SU-DHL-6 (cell line): Measurements from ENCODE around the gene TMED1.

Experiments used
- H2AFZ ChIP-seq: fragments of 200-600 bp; sonication (generic); 2 replicates; pipeline ENCODE4 v1.6.1; 2014; ENCODE audit warnings: low read depth, mild to moderate bottlenecking, moderate library complexity, mixed read lengths, antibody characterized with exemption, low read length; ENCODE audit not compliant: severe bottlenecking
- H3F3A ChIP-seq: fragments of 200-600 bp; shearing (Covaris generic); 2 replicates; pipeline ENCODE4 v1.6.0; 2016; ENCODE audit warnings: antibody characterized with exemption, mild to moderate bottlenecking; ENCODE audit not compliant: insufficient read depth
- H3K27ac ChIP-seq: fragments of 200-600 bp; sonication (generic); 2 replicates; pipeline ENCODE4 v1.5.1; 2016; ENCODE audit warnings: low read depth, mild to moderate bottlenecking, low read length, moderate library complexity, mixed read lengths
- H3K27me3 ChIP-seq: fragments of 200-600 bp; sonication (generic), shearing (Covaris generic); 2 replicates; pipeline ENCODE4 v1.6.0; 2014; ENCODE audit warnings: mild to moderate bottlenecking, low read length
- H3K36me3 ChIP-seq: fragments of 200-600 bp; sonication (generic); 2 replicates; pipeline ENCODE4 v1.6.1; 2014; ENCODE audit warnings: mild to moderate bottlenecking, low read length, mixed read lengths
- H3K4me2 ChIP-seq: fragments of 300-600, 200-600 bp; shearing (Covaris generic), sonication (generic); 2 replicates; pipeline ENCODE4 v1.6.0; 2014; ENCODE audit warnings: low read length, low read depth, mild to moderate bottlenecking; ENCODE audit not compliant: poor library complexity, severe bottlenecking
- H3K4me3 ChIP-seq: fragments of 200-600 bp; sonication (generic); 2 replicates; pipeline ENCODE4 v1.5.1; 2014; ENCODE audit warnings: antibody characterized with exemption, low read length, mild to moderate bottlenecking, mixed read lengths; ENCODE audit not compliant: insufficient read depth, poor library complexity, severe bottlenecking
- H3K79me2 ChIP-seq: fragments of 200-600 bp; sonication (generic); 2 replicates; pipeline ENCODE4 v1.6.1; 2014; ENCODE audit warnings: mild to moderate bottlenecking, low read length, moderate library complexity; ENCODE audit not compliant: insufficient read depth
- H3K9ac ChIP-seq: fragments of 200-600 bp; sonication (generic); 2 replicates; pipeline ENCODE4 v1.7.0; 2014; ENCODE audit warnings: mild to moderate bottlenecking, low read length
- H3K9me2 ChIP-seq: fragments of 200-600 bp; sonication (generic); replicated peaks from 2 replicates; pipeline ENCODE4 v1.6.1; 2014; ENCODE audit warnings: low read length; ENCODE audit not compliant: insufficient read depth
- H3K9me3 ChIP-seq: fragments of 200-600 bp; sonication (generic); 2 replicates; pipeline ENCODE4 v1.6.1; 2014; ENCODE audit warnings: low read length, mixed read lengths; ENCODE audit not compliant: insufficient read depth
- H4K20me1 ChIP-seq: fragments of 200-600 bp; sonication (generic); 2 replicates; pipeline ENCODE4 v1.6.1; 2014; ENCODE audit warnings: low read depth, mild to moderate bottlenecking, antibody characterized with exemption, low read length, moderate library complexity, mixed read lengths
- EZH2phosphoT487 ChIP-seq: fragments of 200-600 bp; sonication (generic), shearing (Covaris generic); conservative IDR thresholded peaks from 2 replicates; pipeline ENCODE4 v1.6.1; 2018; ENCODE audit warnings: mild to moderate bottlenecking, antibody characterized with exemption, low read length, moderate library complexity, mixed read lengths
- TF ChIP-seq, protein P1 (sequence below): fragments of 200-600 bp; sonication (generic); IDR thresholded peaks from one replicate; pipeline ENCODE4 v1.5.1; 2017; ENCODE audit warnings: antibody characterized with exemption, mild to moderate bottlenecking, low read length, moderate library complexity; ENCODE audit not compliant: insufficient read depth, poor library complexity, severe bottlenecking

The TMED1 gene

DNA sequence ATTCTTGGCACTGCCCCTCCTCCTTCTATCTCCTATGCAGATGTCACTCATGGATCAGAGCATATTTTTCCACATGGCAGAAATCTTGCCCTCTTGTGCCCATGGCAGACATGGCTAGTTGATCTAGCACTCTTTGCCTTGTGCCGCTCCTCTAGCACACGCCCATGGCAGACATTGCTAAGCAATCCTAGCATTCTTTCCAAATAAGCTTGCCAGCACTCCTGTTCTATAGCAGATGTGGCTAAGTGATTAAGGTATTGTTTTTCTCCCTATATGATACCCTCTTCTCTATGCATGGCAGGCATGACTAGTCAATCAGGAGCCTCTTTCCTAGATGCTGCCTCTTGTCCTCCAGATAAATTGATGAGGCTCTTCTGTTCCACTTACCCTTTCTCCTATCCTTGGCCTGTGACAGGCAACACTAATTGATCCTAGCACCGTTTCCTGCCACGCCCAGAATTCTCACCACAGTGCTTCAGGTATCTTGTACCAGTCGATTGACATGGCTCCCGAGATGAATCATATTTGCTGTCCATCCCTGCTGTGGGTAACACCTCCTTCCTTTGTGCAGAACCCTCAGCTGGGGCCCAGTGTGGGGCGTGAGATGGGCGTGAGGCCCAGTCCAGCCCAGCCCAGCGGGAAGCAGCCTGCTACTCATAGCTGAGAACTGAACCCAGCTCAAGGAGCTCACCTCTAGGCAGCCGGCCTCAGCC, 26.9 kb downstream of the TMED1 start:
- Histone ChIP-seq H2AFZ (no peak overlapping the region), H3F3A (no peaks in the 10 kb centered on the region), H3K27ac (no peak overlapping the region), H3K9me3 (no peaks in the 10 kb centered on the region), H3K9ac (no peak overlapping the region), H3K4me3 (no peak overlapping the region), H3K36me3 (no peaks in the 10 kb centered on the region), H4K20me1 (no peaks in the 10 kb centered on the region), H3K9me2 (no peaks in the 10 kb centered on the region), H3K27me3 (no peaks in the 10 kb centered on the region), H3K79me2 (no peaks in the 10 kb centered on the region), H3K4me2 (no peak overlapping the region)
- TF ChIP-seq, protein P1, sequence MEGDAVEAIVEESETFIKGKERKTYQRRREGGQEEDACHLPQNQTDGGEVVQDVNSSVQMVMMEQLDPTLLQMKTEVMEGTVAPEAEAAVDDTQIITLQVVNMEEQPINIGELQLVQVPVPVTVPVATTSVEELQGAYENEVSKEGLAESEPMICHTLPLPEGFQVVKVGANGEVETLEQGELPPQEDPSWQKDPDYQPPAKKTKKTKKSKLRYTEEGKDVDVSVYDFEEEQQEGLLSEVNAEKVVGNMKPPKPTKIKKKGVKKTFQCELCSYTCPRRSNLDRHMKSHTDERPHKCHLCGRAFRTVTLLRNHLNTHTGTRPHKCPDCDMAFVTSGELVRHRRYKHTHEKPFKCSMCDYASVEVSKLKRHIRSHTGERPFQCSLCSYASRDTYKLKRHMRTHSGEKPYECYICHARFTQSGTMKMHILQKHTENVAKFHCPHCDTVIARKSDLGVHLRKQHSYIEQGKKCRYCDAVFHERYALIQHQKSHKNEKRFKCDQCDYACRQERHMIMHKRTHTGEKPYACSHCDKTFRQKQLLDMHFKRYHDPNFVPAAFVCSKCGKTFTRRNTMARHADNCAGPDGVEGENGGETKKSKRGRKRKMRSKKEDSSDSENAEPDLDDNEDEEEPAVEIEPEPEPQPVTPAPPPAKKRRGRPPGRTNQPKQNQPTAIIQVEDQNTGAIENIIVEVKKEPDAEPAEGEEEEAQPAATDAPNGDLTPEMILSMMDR, result no peak
- no peak for TF ChIP-seq EZH2phosphoT487

DNA sequence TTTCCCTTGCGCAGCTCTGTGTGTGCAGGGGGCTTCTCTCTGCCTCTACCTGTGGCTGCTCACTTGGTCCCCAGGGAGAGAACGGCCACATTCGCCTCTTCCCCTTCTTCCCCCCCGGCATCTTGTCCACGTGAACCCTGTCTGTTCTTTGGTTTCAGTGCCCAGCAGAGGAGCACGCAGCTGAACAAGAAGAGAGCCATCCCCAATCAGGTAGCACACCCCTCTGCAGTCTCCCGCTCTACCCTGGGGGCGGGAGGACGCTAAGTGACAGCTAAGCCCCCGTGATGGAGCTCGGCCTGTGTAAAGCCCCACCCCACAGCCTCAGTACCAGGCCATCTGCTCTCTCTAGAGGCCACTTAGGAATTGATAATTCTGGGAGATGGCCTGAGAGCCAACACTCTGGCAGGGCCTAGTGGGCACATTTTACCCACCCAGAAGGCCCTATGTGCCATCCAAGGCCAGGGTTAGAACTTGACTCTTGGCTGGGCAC, 30.2 kb downstream of the TMED1 start:
- Histone ChIP-seq H3K4me3 (no peak overlapping the region), H3K27me3 (no peaks in the 10 kb centered on the region), H3K9me3 (no peaks in the 10 kb centered on the region), H3F3A (no peaks in the 10 kb centered on the region), H3K9ac (no peak overlapping the region), H3K36me3 (no peaks in the 10 kb centered on the region), H3K9me2 (no peaks in the 10 kb centered on the region), H3K79me2 (no peaks in the 10 kb centered on the region), H3K27ac (no peak overlapping the region), H2AFZ (no peak overlapping the region), H3K4me2 (no peak overlapping the region), H4K20me1 (no peaks in the 10 kb centered on the region)
- TF ChIP-seq EZH2phosphoT487, result no peak
- TF ChIP-seq, protein P1, result no peak

DNA sequence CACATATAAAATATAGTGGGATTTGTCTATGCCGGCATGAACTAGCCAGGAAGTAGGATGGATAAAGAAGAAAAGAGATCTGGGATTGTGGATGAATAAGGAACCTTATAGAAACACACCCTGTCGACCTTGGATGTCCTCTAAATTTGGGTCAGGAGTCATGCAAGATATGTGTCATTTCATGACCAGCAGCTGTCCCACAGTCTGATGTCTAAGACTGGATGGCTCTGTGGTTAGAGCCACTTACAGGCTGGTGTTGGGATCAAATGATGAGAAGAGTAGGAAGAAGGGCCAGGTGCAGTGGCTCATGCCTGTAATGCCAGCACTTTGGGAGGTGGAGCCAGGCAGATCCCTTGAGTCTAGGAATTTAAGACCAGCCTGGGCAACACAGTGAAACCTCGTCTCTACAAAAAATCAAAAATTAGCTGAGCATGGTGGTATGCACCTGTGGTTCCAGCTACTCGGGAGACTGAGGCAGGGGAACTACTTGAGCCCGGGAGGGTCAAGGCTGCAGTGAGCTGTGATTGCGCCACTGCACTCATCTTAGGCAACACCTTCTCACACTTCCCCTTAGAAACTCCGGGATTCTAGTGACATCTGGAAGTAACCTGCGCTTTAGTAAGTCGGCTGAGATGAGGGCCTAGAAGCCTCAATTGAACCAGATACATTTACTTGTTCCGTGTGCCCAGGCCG, 30.8 kb downstream of the TMED1 start:
- Histone ChIP-seq H4K20me1 (no peaks in the 10 kb centered on the region), H3K4me3 (no peak overlapping the region), H3K9me3 (no peaks in the 10 kb centered on the region), H3K27ac (no peak overlapping the region), H3K36me3 (no peaks in the 10 kb centered on the region), H3K9ac (no peak overlapping the region), H3K4me2 (no peak overlapping the region), H2AFZ (no peak overlapping the region), H3K27me3 (no peaks in the 10 kb centered on the region), H3K9me2 (no peaks in the 10 kb centered on the region), H3F3A (no peaks in the 10 kb centered on the region), H3K79me2 (no peaks in the 10 kb centered on the region)
- no peak for TF ChIP-seq EZH2phosphoT487
- TF ChIP-seq, protein P1, result no peak
